Sciatic nerve (tissue), 2 donors: ENCODE results near the gene EOGT. TPM values are rescaled to one million over a fixed set of nuclear protein-coding genes. Genes with fewer than 3 reads are reported as not detected.

ENCODE experiments used
- ATAC-seq: fragments of 200-7000 bp; cut with Tn5 transposase; one replicate; pipeline ENCODE4 v1.9.1; 2020; ENCODE audit warnings: mild to moderate bottlenecking, moderate library complexity
- DNase-seq: peaks from one replicate; pipeline ENCODE4 v3.0.0-alpha.2; 2020; ENCODE audit warnings: low spot score
- intact Hi-C: fragments of 100-400 bp; cut with DNase I; formaldehyde crosslinking; loops from one replicate; pipeline ENCODE4 v1.14.2; 2022
- total RNA-seq: library from RNA; stranded (reverse); fragmentation: NEBNext Ultra II Directional; extraction: Animal tissue kit (Norgen Biotek cat#: 25700); gene quantifications from one replicate; pipeline ENCODE4 v1.2.1, GENCODE V29; 2021
- donor health status: DM: no; HTN: no; CAD: no.
- donor health status: DM: no; HTN: no; CAD: no.

EOGT gene
- total RNA-seq, 1 donor from 2014 or later, result 37.4 TPM

- intact Hi-C loops, result no loop called here
- no peak for DNase-seq
- ATAC-seq, result no peak
Observed at GRCh38 chr3:69011096-69011730, 2.3 kb downstream of the EOGT start.

- ATAC-seq (peak; percentile 31), DNase-seq (no peak)
- intact Hi-C loops, result no loop called here
Observed at GRCh38 chr3:69009559-69010410, 3.7 kb downstream of the EOGT start.

- no peak for ATAC-seq
- no peak for DNase-seq
- intact Hi-C loops, result no loop called here
Observed at GRCh38 chr3:69008980-69009379, 4.5 kb downstream of the EOGT start.

GRCh38 chr3:69005791-69006482 lies 7.5 kb downstream of the EOGT start:
- DNase-seq, result no peak
- intact Hi-C loops, result no loop called here

GRCh38 chr3:69005071-69005790 lies 8.3 kb downstream of the EOGT start:
- DNase-seq (no peak), ATAC-seq (no peak)
- intact Hi-C loops, result no loop called here

More at GRCh38 chr3:69005791-69006482, 7.5 kb downstream of the EOGT start:
- ATAC-seq, result no peak

- intact Hi-C loops, result no loop called here
- DNase-seq, result no peak
- no peak for ATAC-seq
Observed at GRCh38 chr3:69004138-69004537, 9.3 kb downstream of the EOGT start.

- ATAC-seq, result no peak
- intact Hi-C loops, result no loop called here
- DNase-seq, result no peak
Observed at GRCh38 chr3:68999605-69000004, 13.9 kb downstream of the EOGT start.

GRCh38 chr3:68999158-68999557 lies 14.3 kb downstream of the EOGT start:
- ATAC-seq (no peak), DNase-seq (no peak)
- intact Hi-C loops, result no loop called here

GRCh38 chr3:68997887-68998286 lies 15.6 kb downstream of the EOGT start:
- DNase-seq, result no peak
- intact Hi-C loops, result no loop called here
- no peak for ATAC-seq

GRCh38 chr3:68996356-68996995 lies 17.0 kb downstream of the EOGT start:
- no peak for ATAC-seq

GRCh38 chr3:68988740-68989139 lies 24.7 kb downstream of the EOGT start:
- ATAC-seq (no peak), DNase-seq (no peak)
- intact Hi-C loops, result no loop called here

More at GRCh38 chr3:68996356-68996995, 17.0 kb downstream of the EOGT start:
- intact Hi-C loops, result no loop called here
- no peak for DNase-seq

GRCh38 chr3:68987322-68987721 lies 26.2 kb downstream of the EOGT start:
- intact Hi-C loops, result no loop called here

GRCh38 chr3:68986496-68987208 lies 26.8 kb downstream of the EOGT start:
- no peak for ATAC-seq
- intact Hi-C loops, result no loop called here
- DNase-seq, result no peak

More at GRCh38 chr3:68987322-68987721, 26.2 kb downstream of the EOGT start:
- no peak for ATAC-seq
- no peak for DNase-seq

- ATAC-seq, result no peak
- intact Hi-C loops, result no loop called here
- DNase-seq, result no peak
Observed at GRCh38 chr3:68985146-68985790, 28.2 kb downstream of the EOGT start.

GRCh38 chr3:68984011-68984530 lies 29.4 kb downstream of the EOGT start:
- ATAC-seq (no peak), DNase-seq (no peak)
- intact Hi-C loops, result no loop called here

- DNase-seq, result no peak
- no peak for ATAC-seq
- intact Hi-C loops, result no loop called here
Observed at GRCh38 chr3:68977486-68978167, 35.9 kb downstream of the EOGT start.

GRCh38 chr3:68974711-68975110 lies 38.8 kb downstream of the EOGT start:
- no peak for DNase-seq
- intact Hi-C loops, result no loop called here
- no peak for ATAC-seq
